GM18951 (cell line): Measurements from ENCODE around the gene JAG1.

Experiments used
- POLR2A ChIP-seq: IDR thresholded peaks from 4 replicates; pipeline ENCODE4 v1.6.1; 2011; ENCODE audit warnings: mild to moderate bottlenecking; ENCODE audit not compliant: insufficient read length, insufficient read depth; ENCODE audit errors: extremely low read depth
- in situ Hi-C: fragments of 300-500 bp; cut with MboI; formaldehyde crosslinking; loops from one replicate; pipeline ENCODE4 v1.12.0; 2022; ENCODE audit warnings: low sequenced_read_pairs, mixed read lengths, inconsistent platforms; ENCODE audit not compliant: unreplicated experiment

The JAG1 gene

DNA sequence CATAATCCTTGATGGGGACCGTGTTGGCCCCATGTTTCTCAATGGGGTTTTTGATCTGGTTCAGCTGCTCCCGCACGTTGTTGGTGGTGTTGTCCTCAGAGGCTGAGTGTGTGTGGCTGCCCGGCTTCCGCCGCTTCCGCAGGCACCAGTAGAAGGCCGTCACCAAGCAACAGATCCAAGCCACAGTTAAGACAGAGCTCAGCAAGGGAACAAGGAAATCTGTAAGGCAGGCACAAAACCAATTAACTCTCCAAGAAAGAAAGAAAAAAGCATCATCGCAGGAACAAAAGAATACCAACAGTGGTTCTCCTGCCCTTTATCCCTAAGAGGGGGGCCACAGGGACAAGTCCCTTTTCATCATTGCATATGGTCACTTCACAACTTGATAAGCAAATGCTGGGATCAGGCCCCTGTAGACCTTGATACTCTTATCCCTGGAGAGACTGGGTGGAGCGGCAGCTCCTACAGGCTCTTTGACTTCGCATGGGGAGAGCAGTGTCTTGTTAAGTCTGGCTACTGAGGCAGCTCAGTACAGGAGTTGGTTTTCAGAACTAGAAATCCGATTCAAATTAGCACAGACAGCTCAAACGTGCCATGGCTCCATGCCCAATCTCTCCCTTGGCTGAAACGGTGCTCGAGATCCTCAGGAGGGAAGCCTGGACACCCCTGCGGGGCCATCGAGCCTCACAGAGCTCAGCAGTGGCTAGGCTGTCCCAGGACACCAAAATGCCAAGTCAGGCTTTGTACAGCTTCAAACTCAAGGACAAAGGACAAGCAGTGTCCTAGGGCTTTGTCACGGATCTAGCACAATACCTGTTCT lies 33.9 kb downstream of the JAG1 start:
- no peak for TF ChIP-seq POLR2A
- in situ Hi-C loops: no loop called here

DNA sequence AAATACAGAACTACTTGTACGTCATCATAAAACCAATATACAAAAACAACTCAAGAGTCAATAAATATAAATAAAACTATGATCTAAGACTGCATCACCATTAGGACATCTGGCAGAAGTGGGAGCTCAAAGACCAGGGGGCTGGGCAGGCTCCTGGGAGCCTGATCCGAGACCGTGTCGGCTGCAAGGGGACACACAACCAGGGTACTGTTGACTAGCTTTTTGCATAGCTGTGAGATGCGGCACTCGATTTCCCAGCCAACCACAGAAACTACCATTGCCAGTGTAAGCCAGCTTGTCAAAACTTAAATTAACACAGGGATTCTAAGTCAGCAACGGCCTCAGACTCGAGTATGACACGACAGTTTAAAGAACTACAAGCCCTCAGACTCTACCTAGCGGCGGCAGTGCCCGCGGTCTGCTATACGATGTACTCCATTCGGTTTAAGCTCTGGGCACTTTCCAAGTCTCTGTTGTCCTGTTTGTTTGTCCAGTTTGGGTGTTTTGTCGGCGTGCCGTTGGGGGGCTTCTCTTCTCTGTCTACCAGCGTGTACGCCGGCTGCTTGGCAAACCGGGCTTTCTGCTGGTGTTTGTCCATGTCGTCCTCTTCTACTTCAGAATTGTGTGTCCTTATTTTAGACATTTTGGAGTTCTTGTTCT lies 34.6 kb downstream of the JAG1 start:
- no peak for TF ChIP-seq POLR2A
- in situ Hi-C loops: no loop called here

DNA sequence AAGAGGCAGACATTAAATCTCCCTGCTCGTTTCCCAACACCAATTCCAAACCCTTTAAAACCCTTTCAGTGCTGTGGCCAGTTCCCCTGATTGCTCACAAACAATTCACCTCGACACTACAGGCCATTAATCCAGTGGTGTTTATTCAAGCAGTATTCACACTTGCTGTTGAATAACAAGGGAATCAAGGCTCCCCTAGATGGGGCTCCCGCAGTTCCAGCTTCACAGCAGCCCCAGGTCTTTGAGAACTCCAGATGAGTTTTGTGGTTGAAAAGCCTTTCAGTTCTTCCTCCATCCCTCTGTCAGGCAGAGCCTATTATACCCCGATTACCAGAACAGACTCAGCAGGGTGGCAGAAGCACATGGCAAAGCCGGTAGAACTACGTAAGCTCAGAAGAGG lies 36.2 kb downstream of the JAG1 start:
- no peak for TF ChIP-seq POLR2A
- in situ Hi-C loops: no loop called here

DNA sequence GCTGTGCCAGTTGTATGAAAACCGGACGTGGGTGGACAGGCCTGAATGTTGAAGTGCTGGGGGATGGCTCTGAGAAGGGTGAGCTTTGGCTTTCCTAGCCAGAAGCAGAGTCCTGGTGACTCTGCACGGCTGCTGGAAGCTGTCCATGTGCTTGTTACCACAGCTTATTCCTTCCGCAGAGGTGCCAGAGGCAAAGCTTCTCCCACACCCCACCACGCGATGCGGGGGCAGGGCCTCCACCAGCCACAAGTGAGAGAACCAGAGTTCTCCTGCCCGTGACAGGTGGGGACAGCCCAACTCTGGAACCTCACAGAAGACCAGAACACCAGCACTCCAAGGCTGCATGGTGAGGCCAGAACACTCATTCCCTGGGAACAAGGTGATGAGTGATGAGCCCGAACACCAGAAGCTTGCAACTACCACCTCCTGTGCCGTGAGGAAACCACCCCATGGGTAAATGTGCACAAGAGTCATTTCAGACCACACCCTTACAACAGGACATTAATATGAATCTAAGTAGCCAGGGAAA lies 36.7 kb downstream of the JAG1 start:
- in situ Hi-C loops: no loop called here
- no peak for TF ChIP-seq POLR2A

DNA sequence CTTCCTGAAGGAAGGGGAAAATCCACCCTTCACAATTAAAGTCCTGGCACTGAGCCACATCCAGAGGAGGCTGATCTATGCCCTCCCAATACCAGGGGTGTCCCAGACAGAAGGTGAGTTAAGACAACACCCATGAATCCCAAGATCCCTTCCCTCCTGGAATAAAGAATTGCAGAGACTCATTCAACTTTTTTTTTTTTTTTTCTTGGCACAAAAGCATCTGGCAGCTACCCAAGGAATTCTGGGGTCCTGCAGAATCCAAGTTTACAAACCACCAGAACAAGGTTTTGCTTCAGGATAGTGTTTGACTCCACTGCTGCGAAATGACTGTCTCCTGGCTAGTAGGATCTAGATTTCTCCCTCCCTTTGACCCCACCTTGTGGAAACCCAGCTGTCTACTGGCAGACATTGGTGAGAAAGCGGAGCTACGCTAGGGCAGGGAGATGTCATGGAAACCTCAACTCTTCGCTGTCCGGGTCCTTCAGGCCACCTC lies 37.4 kb downstream of the JAG1 start:
- no peak for TF ChIP-seq POLR2A
- in situ Hi-C loops: no loop called here

DNA sequence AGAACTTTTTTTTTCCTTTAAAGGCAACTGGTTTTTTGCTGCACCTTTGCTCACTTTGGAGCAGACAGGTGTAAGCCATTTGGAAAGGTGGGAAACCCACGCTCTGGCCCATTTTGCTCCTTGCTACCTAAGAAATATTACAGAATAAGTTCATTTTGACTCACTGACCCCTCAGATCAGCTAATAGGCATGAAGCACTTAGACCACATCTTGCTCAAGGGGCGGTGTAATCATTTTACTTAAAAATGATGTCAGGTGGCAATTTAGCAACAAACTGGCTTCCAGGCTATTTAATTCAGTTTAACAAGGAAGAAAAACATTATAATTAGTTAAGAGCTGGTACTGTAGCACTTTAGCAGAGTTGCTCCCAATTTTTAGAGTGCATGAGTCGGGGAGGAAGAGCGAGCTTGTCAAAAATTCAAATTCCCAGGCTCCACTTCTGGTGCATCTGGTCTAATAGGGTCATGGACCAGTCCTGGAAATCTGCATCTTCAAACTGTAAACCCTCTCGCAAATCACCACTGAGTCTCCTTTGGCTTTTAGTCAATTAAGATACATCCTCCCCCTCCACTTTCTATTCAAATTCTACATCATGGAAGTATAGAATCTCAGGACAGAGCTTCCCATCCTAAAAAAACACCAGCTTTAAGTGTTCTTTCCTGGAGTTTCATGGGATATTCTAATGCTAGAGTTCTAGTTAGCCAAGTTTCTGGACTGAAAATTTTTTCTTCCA lies 38.2 kb downstream of the JAG1 start:
- no peak for TF ChIP-seq POLR2A
- in situ Hi-C loops: no loop called here

DNA sequence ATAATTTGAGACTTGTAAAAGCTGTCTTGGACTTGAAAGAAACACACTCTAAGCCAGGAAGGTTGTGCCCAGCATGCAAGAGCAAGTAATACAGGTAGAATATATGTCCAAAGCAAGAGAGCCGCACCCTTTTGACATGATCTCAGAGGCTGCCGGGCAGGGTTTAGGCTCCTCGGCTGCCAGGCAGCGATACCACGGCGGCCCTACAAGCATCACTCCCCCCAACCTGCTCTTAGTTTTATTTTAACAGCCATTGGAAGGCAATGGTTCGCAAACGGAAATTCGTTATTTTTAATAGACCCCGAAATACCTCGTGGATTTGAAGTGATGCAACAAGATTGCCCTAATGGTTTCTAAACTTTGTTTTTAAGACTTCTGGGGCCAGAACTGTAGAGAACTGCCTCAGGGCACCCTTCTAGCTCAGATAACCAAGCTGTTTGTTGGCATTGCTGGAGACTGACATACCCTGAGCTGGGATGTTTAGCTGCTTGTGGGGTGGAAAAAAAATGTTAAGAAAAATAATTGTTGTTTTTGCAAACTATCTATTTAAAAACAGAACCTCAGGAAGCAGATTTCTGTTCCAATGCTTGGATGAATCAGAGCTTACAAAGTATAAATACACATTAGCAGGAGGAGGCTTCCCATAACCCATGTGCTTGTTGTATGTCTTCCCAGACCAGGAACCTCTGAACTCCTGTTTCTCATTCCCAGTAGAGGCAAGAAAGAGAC lies 39.0 kb downstream of the JAG1 start:
- in situ Hi-C loops: no loop called here
- no peak for TF ChIP-seq POLR2A

DNA sequence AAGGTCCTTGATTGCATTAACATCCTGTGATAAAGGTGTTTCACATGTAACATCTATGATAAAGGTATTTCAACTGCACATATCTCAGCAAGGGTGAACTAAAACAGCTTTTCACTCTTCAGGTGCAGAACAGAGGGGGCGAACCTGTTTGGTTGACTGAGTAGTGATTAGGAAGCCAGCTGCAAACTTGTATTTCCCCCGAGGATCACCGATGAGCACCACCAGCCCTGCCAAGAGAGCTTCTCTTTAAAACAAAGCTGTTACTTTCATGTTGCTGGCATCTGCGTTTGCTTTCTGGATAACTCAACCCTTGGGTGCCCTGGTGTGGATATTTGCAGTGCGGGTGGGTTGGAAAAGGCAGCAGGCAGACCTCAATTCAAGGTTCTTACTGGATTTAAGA lies 39.6 kb downstream of the JAG1 start:
- in situ Hi-C loops: no loop called here
- no peak for TF ChIP-seq POLR2A

DNA sequence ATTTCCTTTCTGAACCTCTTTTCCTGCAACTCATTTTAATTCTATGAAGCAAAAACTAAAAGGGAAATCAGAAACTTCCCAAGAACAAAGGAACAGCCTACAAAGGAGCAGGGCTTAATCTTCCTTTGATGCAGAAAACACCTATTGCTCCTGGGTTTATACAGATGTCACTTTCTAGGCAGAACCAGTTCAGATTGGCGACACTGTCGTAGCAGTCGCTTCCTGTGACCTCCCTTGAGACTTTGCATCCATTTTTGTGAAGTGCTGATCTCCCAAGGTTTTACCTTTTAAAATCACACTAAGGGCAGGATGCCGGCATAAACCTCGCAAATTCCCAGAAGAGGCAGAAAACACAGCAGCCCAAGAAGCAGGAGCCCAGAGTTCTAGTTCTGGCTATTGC lies 40.1 kb downstream of the JAG1 start:
- no peak for TF ChIP-seq POLR2A

DNA sequence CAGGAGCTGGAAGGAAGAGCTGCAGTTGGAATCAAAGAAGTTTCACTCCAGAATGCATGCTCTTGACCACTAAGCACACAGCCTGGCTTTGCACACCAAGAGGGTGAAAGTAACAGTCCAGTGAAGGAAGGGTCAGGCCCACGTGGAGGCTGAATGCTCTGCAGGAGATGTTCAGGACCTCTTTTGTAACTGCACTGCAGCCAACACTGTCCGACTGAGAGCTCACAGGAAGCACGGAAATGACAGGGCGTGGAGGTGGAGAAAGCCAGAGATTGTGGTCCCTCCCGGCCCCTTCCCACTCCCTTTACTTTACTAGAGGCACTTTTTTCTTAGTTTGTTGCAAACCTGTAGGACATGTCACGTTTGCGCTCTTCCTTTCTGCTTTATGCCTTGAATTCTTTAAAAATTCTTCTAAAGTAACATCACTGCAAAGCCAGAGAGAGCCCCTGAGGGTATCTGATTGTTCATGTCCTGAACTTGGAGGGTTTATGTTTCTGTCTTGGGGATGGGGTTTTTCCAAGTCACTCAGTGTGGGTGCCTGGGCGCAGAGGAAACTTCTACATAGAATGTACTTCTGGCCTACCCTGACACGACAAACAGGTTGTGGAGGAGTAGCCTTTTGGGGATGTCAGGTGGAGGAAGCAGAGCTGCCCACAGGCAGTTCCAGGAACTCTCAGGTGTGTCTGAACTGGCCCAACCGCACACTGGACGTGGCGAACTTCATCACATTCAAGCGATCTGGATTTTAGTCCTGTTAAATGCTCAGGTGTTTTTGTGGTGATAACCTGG lies 40.9 kb downstream of the JAG1 start:
- no peak for TF ChIP-seq POLR2A
- in situ Hi-C loops: no loop called here

More for the DNA sequence above, 40.1 kb downstream of the JAG1 start:
- in situ Hi-C loops: no loop called here

DNA sequence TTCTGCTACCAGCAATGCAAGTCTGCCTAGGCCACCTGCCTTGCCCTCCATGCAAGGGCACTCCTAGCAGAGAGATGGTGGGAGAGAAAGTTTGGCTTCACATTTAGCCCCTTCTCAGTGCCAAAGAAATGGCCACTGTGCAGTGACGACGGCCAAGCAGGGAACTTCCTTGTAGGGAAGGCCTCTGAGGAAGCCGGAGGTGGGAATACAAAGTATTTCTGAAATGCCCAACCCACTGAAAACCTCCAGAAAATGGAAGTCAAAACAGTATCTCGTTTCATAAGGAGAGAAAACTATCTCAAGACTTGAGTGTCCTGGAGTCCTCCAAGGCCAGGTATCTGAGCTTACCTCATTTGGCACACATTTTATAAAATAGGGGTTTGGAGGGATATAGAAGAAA lies 42.7 kb downstream of the JAG1 start:
- in situ Hi-C loops: no loop called here
- no peak for TF ChIP-seq POLR2A
